Measurements from ENCODE around the gene NOXA1.

NOXA1 gene

DNA sequence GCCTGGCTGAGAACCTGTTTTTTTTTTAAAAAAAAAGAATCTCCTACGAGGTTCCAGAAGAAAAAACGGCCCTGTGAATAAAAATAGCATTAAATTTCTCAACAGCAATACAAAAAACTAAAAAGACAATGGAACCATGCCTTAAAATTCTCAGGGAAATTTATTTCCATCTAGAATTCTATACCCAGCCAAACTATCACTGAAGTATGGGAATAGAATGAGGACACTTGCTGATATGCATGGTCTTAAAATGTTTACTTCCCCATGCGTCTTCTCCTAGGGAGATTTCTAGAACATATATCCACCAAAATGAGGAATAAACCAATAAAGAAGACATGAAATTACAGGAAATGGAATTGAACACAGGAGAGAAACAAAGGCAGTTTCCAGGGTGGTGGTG, 52.5 kb downstream of the NOXA1 start:
- in situ Hi-C loops (cut with HindIII; ENCODE audit: low sequenced_read_pairs) = no loop called here
- TF ChIP-seq, protein P1, sequence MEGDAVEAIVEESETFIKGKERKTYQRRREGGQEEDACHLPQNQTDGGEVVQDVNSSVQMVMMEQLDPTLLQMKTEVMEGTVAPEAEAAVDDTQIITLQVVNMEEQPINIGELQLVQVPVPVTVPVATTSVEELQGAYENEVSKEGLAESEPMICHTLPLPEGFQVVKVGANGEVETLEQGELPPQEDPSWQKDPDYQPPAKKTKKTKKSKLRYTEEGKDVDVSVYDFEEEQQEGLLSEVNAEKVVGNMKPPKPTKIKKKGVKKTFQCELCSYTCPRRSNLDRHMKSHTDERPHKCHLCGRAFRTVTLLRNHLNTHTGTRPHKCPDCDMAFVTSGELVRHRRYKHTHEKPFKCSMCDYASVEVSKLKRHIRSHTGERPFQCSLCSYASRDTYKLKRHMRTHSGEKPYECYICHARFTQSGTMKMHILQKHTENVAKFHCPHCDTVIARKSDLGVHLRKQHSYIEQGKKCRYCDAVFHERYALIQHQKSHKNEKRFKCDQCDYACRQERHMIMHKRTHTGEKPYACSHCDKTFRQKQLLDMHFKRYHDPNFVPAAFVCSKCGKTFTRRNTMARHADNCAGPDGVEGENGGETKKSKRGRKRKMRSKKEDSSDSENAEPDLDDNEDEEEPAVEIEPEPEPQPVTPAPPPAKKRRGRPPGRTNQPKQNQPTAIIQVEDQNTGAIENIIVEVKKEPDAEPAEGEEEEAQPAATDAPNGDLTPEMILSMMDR (IDR thresholded peaks at IDR 0.05; ENCODE audit: low read depth, low read length, missing control alignments) = no peak
- H3K4me3 ChIP-seq (ENCODE audit: low read depth, low read length) = no peak overlapping the region
- no peak for DNase-seq (ENCODE audit: low read depth)

DNA sequence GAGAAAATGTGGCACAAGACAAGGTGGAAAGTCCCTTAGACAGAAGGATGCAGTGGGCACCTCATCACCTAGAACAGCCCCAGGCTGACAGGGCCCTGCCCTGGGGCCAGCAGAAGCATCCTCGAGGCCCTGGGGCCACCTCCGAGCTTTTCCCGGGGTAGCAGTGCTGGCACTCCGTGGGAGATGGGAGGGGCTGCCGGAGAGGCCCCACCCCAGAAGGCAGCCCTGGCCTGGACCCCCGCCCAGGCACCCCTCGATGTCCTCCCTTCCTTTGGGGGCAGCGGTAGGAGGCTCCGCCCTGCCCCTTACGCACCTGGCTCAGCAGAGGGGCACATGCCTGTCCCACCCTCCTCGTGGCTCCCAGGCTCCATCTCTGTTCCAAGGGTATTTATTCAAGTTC, 53.7 kb downstream of the NOXA1 start:
- TF ChIP-seq, protein P1 (IDR thresholded peaks at IDR 0.05; ENCODE audit: low read depth, low read length, missing control alignments) = no peak
- in situ Hi-C loops (cut with HindIII; ENCODE audit: low sequenced_read_pairs) = no loop called here
- no peak overlapping the region for H3K4me3 ChIP-seq (ENCODE audit: low read depth, low read length)

DNA sequence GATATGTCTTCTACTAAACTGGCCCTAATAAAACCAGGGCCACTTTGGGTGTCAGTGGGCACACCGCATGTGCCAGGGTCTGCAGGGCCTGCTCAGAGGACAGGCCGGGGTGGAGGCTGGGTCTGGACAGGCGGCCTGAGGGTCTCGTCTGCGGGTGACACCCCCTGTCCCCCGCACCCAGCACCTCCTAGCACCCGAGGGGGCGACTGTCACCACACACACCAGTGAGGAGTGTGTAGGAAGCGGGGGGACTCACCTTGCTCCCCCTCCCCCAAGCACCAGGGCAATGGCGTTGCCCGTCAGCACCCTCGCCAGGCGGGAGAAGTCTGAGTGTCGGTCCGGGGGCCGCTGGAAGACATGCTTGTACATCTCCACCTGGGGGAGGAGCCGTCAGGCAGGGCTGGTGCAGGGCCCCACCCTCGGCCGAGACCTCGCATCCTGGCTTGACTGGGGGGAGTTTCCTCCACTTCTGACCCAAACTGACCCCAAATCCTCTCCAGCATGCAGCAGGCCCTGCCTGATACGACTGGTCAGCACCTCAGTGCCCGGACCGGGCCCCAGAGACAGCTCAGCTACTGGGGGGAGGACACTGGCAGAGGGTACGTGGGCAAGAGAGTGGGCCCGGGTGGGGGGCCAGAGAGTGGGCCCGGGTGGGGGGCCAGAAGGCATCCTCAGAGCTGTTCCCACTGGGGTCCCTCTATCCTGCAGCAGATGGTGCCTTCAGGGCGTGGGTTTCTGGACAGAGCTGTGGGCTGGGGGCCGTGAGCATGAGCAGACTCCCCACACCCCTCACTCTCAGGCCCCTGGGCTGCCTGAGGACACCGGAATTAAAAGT, 54.8 kb downstream of the NOXA1 start:
- in situ Hi-C loops (cut with HindIII; ENCODE audit: low sequenced_read_pairs) = no loop called here
- DNase-seq (ENCODE audit: low read depth) = no peak
- H3K4me3 ChIP-seq (ENCODE audit: low read depth, low read length) = no peak overlapping the region
- TF ChIP-seq, protein P1 (IDR thresholded peaks at IDR 0.05; ENCODE audit: low read depth, low read length, missing control alignments) = no peak

More for the DNA sequence above, 53.7 kb downstream of the NOXA1 start:
- DNase-seq (ENCODE audit: low read depth) = no peak

DNA sequence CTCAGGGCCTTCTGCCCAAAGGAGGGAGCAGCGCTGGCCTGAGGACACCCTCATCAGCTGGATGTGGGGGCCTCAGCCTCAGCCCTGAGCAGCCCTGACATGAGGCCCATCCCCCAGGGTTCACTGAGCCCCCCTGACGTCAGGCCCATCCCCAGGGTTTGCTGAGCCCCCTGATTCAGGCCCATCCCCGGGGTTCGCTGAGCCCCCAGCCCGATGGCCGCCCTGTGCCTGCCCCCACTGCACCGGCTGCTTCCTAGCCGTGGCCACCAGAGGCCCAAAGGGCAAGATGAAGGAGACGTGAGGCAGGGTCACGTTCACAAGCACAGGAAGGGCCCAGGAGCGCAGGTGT, 55.4 kb downstream of the NOXA1 start:
- in situ Hi-C loops (cut with HindIII; ENCODE audit: low sequenced_read_pairs) = no loop called here
- TF ChIP-seq, protein P1 (IDR thresholded peaks at IDR 0.05; ENCODE audit: low read depth, low read length, missing control alignments) = no peak
- no peak for DNase-seq (ENCODE audit: low read depth)
- no peak overlapping the region for H3K4me3 ChIP-seq (ENCODE audit: low read depth, low read length)

DNA sequence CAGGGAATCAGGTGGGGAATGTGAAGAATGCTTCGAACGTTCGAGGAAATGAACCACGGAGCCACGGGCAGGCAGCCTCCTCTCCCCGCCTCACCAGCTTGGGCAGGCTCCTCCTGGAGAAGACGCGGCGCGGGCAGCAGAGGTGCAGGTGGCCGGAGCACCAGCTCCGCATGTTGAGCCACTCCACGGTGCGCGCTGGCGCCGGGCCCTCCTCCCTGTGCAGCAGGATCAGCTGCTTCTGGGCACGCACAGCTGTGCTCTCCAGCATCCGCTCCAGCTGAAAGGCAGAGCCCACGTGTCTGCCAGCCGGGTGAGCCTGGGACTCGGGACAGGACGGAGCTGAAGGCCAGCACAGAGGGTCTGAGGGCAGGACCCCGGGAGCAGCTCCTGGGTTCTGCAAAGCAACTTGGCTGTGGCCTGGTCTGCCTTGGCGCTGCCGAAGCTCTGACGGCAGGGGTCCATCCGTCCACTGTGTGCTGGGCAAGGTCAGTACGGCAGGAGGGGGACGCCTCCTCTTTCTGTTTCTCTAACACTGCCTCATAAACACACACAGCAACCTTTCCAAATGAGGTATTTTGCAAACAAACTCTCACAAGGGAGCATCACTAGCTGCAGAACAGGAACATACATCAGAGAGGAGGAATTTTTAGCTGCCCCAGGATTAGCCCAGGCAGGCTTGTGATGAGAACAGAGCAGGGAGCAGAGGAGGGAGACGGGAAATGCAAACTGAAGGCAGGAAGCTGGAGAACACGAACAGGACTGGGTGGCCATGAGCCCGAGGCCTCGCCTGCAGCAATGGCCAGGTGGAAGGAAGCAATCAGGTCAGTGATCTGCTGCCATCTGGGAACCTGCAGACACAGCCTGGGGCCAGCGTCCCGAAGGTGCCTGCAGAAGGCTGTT, 56.0 kb downstream of the NOXA1 start:
- in situ Hi-C loops (cut with HindIII; ENCODE audit: low sequenced_read_pairs) = no loop called here
- no peak for DNase-seq (ENCODE audit: low read depth)
- H3K4me3 ChIP-seq (ENCODE audit: low read depth, low read length) = no peak overlapping the region

More for the DNA sequence above, 56.0 kb downstream of the NOXA1 start:
- TF ChIP-seq, protein P1 (IDR thresholded peaks at IDR 0.05; ENCODE audit: low read depth, low read length, missing control alignments) = no peak

Measured in astrocyte of the cerebellum (primary cell).